ENCODE measurements around the gene IGSF21.

DNA sequence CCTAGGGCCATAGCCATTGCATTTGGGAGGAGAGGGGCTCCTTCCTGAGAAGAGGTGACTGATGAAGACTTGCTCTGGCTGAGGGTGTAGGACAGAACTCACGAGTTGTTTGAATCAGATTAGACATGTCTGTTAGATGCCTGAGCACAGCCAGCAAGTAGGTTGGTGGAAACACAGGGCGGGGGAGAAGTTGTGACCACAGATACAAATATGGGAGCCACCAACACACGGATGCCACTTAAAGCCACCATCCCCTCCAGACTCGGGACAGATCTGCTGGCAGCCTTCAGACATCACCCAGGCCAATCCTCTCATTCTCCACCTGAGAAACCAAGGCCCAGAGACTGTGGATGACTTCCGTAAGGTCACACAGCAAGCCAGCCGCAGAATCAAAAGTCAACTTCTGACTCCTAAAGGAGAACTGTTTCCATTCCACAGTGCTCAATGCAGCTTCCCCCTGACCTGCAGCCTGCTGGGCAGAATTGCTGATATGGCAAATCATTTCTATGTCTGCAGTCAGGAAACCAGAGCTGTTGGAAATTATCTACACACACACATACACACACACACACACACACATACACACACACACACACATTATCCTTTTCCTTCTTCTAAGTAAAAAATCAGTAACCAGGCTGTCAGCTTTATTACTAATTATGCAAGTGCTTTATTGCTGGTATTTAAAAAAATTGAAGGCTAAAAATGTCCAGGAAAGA is 196.7 kb downstream of the IGSF21 start:
- TF ChIP-seq, protein P1, sequence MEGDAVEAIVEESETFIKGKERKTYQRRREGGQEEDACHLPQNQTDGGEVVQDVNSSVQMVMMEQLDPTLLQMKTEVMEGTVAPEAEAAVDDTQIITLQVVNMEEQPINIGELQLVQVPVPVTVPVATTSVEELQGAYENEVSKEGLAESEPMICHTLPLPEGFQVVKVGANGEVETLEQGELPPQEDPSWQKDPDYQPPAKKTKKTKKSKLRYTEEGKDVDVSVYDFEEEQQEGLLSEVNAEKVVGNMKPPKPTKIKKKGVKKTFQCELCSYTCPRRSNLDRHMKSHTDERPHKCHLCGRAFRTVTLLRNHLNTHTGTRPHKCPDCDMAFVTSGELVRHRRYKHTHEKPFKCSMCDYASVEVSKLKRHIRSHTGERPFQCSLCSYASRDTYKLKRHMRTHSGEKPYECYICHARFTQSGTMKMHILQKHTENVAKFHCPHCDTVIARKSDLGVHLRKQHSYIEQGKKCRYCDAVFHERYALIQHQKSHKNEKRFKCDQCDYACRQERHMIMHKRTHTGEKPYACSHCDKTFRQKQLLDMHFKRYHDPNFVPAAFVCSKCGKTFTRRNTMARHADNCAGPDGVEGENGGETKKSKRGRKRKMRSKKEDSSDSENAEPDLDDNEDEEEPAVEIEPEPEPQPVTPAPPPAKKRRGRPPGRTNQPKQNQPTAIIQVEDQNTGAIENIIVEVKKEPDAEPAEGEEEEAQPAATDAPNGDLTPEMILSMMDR (IDR thresholded peaks at IDR 0.05): no peak
- no peak for TF ChIP-seq POLR2A (IDR thresholded peaks at IDR 0.05)

Measured in prostate gland (tissue), 2 donors.